ENCODE results near the gene PDHA1.

The PDHA1 gene

DNA sequence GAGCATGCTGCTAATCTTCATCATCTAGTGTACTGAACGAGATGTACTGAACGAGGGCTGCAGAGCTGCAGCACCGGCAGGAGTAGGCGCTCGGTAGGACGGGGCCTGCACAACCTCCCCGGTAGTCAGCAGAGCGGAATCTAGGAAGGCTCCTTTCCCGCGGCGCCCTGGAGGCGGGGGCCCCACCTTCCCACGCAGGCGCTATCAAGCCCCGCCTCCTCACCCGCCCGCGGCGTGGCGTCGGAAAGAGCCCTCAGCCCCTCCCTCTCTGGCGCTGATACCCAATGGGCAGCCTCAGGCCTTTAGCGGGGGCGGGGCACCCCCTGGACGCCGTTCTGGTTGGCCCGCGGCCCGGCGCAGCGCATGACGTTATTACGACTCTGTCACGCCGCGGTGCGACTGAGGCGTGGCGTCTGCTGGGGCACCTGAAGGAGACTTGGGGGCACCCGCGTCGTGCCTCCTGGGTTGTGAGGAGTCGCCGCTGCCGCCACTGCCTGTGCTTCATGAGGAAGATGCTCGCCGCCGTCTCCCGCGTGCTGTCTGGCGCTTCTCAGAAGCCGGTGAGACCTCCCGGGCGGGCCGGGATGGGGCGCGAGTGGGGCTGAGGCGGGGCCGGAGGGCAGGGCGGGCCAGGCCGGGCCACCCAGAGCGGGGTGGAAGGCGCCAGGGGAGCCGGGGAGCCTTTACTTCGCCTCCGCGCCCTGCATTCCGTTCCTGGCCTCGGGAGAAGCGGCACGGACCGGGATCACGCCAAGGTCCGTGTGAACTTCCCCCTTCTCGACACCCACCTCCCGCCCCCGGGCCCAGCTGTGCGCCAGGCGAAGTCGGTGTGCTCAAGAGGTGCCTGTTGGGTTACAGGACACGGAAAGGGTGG lies at the start of gene PDHA1:
PDHA1 (plus strand) TSS at position 393 of the 874 bp plus-strand sequence; CDS start at position 504, 111 bp downstream.
- DNase-seq (ENCODE audit: low spot score) = peak; percentile 93

DNA sequence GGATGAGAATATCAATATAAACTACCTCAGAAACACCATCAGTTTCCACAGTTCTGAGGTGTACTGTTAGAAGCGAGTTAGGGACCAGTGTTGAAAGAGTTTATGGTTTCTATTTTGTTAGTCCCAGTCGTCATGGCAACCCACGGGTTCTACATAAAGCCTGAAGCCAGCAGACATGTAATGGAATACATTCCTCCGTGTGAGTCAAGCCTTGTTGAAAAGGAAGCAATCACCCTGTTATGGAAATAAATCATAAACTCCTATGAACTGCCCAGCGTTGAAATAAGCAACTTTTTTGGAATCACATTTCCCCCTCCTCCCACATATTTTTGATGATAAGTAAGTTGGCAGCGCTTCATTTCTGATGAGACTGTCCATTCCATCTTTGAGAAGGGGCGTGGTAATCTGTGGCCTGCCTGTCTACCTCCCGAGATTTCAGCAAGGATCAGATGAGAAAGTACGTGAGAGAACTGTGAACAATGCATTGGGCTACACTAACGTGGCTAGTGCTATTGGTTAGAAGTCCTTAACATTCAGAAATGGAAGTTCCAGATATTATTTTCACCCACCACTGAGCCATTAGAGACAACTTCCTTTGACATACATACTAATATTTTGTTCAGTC lies 40.4 kb upstream of the PDHA1 start:
- DNase-seq (ENCODE audit: low spot score) = no peak

DNA sequence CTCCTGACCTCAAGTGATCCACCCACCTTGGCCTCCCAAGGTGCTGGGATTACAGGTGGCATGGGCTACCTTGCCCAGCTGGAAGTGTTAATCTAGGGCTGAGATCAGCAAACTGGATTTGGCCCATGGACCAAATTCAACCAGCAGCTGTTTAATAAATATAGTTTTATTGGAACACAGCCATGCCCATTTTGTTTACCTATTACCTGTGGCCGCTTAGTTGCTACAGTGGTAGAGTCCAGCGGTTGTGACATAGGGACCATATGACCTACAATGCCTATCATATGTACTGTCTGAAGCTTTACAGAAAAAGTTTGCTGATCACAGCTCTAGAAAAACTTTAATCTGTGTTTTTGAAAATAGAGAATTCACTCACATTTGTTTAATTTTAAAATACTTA lies 17.2 kb upstream of the PDHA1 start:
- no peak for DNase-seq (ENCODE audit: low spot score)

DNA sequence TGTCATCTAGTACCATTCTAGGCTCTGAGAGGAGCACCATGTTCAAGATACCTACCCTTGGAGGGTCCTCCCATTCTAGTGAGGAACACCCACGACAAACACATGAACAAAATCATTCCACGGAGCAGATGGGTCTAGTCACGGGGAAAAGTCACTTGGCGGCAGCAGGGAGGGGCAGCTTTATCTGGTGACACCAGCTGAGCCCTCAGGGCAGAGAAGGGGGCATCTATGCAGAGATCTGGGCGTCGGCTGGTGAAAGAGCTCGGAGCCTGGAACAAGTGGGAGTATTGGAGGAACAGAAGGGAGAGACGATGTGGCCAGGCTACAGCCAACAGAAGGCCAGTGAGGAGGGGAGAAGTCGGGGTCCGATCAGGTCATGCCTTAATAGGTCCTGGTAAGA lies 11.9 kb upstream of the PDHA1 start:
- peak; percentile 62 for DNase-seq (ENCODE audit: low spot score)

DNA sequence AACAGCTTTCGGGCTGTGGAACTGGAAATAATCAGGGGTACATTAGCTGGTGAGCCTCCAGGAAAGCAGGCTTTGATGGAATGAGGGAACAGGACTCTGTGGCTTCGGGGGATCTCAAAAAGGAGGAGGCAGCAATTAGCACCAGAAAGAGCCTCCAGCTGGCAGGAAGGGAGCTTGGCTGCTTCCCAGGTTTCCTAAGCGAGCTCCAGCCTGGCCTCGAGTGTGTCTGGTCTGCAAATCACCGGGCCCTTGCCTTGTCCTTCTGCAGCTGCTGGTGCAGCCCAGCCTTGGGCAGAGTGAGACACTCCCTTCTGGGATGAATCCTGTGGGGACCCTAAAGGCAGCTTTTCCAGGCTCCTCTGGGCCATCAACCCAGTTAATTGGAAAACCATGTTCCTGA lies 10.7 kb upstream of the PDHA1 start:
- no peak for DNase-seq (ENCODE audit: low spot score)

DNA sequence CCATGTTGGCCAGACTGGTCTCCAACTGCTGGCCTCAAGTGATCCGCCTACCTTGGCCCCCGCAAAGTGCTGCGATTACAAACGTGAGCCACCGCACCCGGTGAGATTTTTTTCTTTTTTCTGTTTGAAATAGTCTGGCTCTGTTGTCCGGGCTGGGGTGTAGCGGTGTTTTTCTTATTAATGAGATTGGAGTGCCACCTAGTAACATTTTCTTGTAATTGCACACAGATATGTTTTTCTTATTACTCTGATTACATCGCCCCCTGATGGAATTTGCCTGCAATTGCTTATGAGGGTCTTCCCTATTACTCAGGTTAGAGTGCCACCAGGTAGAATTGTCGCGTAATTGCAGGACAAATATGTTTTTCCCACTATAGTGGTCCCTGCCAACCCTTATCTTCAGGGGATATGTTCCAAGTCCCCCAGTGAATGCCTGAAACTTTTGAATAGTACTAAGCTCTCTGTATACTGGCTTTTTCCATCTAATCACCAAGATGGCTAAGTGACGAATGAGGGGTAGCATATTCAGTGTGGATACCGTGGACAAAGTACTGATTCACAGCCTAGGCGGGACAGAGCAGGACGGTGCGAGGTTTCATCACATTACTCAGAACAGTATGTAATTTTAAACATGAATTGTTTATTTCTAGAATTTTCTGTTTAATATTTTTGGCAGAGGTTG lies 8.6 kb upstream of the PDHA1 start:
- DNase-seq (ENCODE audit: low spot score) = peak; percentile 76

DNA sequence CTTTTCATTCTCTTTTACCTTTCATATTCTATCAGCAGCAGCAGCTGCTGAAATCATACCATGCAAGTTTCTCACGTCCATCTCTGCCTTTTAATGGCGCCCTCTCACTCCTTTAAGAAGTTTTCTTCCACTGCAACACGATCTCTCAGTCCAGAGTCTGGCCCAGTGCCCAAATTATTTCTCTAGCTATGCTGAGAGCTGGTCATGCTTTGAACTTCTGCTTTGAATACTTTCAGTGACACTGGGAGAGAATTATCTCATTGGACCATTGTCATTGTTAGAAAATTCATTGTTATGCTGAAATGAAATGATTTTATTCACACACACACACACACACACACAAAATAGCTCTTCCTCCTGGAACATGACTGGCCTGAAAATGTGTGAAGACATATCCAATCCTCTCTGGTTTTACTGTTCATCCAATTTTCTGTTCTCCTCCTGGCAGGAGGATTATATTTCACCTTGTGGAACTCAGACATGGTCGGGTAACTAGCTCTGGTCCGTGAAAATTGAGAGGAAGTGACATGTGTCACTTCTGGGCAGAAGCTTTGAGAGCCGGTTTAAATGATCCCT lies 1.3 kb upstream of the PDHA1 start:
- no peak for DNase-seq (ENCODE audit: low spot score)

DNA sequence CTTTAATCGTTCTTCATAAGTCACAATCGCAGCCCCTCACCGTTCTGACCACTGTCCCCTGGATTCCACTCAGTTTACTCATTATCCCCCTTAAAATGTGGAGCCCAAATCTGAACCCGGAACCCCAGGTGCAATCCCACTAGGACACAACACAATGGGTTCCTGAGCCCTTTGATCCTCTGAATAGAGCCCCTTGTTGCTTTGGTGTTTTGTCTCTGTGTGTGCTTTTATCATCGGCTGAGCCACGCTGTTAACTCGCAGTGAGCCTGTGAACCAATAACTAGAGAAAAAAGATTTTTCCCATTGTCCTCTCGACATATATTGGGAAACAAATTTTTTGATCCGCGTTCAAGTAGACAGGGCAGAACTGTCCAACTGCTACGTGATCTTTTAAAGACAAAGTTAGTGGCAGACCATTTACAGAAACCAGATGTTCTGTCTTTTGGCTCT lies 617 bp upstream of the PDHA1 start:
- DNase-seq (ENCODE audit: low spot score) = no peak

DNA sequence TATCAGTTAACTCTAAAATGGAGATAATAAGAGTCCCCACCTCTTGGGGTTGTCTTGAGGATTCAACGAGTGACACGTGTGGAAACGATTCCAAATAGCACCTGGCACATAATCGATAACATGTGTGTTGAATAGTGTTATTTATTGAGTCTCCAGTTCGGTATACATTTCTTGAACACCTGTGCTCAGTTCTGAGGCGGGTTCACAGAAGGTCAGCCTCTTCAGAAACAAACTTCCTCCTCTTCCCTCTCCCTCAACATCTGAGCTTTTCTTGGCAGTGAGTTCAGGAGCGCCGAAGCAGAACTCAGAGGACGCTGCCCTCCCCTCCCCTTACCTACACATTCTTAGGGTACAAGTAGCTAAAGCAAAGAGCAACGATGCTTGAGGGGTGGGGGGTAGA lies 934 bp downstream of the PDHA1 start:
- DNase-seq (ENCODE audit: low spot score) = no peak

DNA sequence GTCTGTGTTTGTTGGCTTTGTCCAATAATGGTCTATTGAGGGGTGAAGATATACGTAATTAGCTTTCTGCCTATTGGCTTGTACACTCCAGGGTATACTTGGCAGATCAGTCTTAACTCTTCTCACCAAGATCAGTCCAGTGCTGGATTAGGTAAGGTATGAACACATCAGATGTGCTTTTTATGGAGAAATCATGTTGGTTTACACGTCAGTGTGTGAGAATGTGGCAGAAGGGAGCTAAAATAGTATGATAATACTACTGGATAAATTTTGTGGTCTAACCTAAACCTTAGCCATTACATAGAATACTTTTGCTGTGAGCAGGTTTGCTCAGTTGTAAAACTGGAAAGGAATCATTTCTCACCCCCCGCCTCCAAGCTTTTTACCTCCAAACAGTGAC lies 4.2 kb downstream of the PDHA1 start:
- DNase-seq (ENCODE audit: low spot score) = no peak

DNA sequence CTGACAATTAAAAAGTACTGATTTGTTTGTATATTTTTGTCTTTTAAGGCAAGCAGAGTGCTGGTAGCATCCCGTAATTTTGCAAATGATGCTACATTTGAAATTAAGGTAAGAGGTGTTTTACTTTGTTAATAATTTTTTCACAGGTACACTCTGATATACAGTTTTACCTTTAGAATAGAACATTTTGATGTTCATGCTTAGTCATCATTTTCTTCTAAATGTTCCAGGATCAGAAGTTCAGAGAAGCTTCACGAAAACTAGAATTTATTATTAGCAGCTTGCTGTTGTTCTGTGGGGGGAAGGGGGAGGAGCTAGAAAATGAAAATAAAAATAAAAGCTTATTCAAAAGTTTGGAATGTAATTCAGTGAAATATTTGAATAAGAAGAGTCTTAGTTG lies 5.5 kb downstream of the PDHA1 start:
- DNase-seq (ENCODE audit: low spot score) = no peak

DNA sequence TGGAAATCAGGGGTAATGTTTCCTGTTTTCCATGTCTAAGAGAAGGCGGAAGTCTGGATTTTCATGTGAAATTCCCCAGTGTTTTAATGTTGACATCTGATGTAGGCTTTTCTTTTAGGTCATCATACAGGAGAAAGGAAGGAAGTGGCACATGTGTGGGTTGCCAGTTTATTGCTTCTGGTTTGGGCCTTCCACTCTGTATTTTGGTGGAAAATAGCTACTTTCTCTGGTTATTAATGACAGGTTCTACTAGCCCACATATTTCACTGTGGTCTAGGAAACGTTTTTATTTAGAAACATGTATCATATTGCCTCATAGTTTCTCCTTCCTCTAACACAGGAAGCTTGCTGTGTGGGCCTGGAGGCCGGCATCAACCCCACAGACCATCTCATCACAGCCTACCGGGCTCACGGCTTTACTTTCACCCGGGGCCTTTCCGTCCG lies 7.2 kb downstream of the PDHA1 start:
- DNase-seq (ENCODE audit: low spot score) = no peak

DNA sequence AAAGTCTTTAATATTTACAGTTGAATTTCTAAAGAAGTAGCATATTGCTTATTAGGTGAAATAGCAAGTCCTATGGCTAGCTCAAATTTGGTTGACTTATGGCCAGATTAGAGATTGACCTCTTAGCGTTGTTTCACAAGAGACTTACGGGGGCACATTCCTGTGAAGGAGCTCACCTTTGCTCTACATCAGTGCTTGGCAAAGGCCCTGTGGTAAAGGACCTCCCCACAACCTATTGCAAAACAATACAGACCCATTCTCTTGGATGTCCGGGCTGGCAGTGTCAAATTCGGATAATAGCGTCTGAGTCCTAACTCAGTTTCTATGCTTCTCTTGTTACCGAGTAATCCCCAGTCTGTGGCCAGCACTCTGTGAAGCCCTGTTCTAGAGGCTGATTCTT lies 10.9 kb downstream of the PDHA1 start:
- DNase-seq (ENCODE audit: low spot score) = no peak

DNA sequence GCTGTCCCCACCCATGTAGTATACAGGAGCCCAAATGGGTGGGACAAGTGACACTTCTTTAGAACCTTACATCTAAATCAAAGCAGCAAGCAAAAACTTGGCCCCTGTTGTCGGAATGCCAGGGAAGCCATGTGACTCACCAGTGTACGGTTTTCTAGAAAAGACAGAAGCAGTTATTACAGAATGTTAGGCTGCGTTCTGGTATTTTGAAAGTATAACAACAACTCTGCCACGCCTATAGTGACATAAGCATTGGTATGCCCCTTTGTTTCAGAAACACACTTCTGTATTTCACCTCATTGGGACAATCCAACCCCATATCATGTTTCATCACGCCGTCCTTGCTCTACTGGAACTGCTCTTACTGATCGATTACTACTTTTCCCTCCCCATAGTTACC lies 14.8 kb downstream of the PDHA1 start:
- no peak for DNase-seq (ENCODE audit: low spot score)

DNA sequence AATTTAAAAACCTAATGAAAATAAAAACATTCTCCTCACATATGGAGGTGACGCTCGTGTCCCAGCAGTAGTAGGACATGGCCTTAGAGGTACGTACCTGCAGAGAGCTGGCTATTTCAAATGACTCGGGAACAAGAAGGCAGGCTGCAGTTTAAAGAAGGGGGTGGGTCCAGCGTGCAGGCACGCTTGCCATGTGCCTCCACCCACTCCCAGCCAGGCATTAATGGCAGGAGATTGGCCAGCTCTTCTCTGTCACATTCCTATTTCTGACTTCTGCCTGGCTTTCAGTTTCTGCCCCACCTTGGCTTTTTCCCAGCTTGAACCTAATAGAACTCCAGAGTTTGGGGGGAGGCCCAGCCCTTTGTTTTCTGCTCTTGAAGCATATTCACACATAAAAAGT lies 17.2 kb downstream of the PDHA1 start:
- DNase-seq (ENCODE audit: low spot score) = no peak

DNA sequence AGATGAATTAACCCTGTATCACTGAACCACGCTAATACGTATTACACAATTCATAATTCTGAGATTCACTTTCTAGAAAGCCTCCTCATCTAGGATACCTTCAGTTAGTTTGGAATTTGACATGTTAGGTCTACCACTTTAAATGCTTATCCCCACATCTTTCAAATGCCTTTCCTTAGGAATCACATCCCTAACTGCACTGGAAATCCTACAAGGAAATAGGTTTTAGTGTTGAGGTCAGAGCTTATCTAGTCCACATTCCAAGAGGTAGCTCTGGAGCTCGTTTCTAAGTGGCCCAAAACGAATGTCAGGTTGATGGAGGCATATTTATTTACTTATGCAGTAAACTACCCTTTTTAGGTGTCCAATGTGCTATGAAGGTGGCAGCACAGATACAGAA lies 18.0 kb downstream of the PDHA1 start:
- no peak for DNase-seq (ENCODE audit: low spot score)

DNA sequence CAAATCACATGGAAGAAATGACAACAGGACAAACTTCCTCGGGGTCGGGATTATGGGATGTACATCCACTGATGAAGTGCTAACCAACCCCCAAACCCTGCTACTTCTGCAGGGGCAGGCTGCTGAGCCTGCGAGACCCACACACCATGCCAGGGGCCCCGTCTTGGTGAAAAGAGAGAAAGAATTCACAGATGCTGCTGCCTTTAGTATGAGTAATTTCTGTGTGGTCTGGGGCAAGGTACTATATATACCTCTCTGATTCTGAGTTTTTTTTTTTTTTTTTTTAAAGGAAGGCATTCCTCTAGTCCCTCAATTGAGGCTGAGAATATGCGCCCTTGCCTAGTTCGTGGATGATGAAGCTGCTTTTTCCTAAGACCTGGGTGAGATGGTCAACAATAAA lies 24.8 kb downstream of the PDHA1 start:
- DNase-seq (ENCODE audit: low spot score) = no peak

DNA sequence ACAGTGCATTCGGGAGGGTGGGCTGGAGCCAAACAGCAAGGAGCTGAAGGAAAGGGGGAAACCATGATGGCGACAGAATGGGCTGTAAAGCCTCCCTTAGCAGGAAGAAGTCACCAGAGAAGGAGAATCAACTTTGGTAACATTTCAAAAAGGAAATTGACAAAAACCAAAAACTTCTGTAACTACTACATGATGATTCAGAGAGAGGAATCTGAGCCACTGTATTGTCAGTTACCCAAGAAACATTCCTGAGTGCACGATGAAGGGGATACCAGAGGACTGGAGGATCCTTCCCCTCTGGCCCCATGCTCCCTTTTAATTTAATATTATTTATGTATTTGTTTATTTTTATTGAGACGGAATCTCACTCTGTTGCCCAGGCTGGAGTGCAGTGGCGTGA lies 26.3 kb downstream of the PDHA1 start:
- no peak for DNase-seq (ENCODE audit: low spot score)

DNA sequence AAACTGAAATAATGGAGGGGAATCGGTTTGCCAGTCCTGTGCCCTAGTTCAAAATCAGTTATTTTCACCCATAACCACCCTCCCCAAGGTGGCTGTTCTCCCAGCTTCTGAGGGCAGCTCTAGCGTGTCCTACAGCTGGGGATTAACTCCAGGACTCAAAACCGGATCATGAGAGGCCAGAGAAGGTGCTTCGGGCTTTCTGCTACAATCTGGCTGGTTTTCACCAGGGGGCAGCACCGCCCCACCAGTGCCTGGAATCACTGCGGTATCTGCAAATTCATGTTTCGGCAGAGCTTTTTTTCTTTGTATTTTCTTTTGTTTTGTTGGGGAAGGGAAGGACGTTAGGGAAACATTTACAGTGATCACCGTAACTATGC lies 28.4 kb downstream of the PDHA1 start:
- DNase-seq (ENCODE audit: low spot score) = peak; percentile 4

DNA sequence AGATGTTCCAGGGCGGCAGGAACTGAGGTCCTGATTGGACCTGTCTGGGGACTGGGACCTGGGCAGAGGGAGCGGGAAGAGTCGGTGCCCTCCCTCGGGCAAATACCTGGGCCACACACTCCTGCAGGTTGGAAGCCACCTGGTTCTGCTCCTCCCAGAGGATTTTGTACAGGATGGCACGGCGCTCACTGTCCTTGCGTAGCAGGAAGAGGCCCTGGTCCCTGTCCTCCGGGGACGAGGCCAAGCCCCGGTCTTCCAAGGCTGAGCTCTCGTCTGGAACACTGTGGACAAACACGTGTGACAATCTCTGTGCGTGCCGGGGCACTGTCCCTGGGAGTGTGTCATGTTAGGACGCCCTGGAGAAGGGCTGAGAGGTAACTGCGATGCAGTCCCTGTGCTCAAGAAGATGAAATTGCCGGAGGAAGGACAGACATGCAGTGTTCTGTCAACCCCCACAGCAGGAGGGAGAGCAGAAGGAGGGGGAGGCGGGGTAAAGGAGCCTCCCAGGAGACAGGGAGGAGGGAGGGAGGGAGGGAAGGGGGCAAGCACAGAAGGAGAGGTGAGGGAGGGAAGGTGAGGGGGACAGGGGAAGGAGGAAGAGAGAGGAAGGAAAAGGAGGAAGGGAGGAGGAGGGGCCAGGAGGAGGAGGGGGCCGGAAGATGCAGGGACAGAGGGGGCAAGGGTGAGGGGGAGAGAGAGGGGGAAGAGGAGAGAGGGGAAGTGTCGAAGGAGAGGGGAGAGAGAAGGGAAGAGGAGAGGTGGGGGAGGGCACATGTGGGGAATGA lies 29.0 kb downstream of the PDHA1 start:
- DNase-seq (ENCODE audit: low spot score) = no peak

DNA sequence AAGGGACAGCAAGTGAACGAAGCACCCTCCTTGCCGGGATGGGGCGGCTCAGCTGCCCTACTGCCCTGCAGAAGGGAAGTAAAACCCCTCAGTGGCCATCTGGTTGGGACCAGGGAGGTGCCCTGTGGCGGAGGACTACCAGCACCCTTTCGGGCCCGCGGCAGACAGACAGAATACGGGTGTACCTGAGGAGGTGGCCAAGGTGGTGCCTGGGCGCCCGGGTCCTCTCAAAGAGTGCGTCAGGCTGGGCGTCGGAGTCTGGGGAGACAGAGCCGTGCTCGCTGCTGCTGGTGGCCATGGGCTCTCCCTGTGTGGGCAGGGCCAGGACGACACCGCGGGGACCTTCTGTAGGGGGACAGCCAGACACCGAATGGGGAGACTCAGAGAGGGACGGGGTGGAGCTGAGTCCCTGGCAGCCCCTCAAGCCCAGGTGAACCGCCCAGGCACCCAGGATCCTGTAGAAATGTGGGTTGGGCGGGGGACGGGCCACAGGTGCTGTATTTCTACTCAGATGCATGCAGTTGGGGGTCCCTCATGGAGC lies 29.7 kb downstream of the PDHA1 start:
- DNase-seq (ENCODE audit: low spot score) = no peak

DNA sequence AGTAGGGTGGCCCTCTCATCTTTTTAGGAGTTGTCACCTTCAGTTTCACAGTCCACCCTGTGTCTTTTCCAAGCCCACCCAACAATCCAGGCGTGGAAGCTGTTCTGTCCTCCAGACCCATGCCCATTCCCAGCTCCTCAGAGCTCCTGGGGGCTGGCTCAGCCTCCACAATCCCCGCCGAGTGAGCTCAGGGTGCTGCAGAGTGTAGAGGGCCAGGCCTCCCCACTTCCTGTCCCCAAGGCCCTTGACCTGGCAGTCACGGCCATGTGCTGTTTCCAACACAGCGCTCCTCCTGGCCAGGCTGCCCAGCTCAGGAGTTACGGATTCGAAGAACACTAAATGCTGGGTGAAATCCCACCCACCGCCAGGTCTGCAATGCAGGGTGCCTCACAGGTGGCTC lies 31.8 kb downstream of the PDHA1 start:
- DNase-seq (ENCODE audit: low spot score) = no peak

Measured in hematopoietic multipotent progenitor cell treated with erythropoietin and hydrocortisone succinate and interleukin-3 and kit ligand, for 17 days (in vitro differentiated cells).